H1 (cell line): Measurements from ENCODE around the gene BCAS4.

Experiments used
- BRCA1 ChIP-seq: IDR thresholded peaks from 2 replicates; pipeline ENCODE4 v1.6.1; 2012; ENCODE audit warnings: low read depth, low read length, improper control_type of control experiment
- CBX8 ChIP-seq: fragments of 300-800, 300-1000 bp; sonication (generic); IDR thresholded peaks from 2 replicates; pipeline ENCODE4 v1.7.1; 2016; ENCODE audit warnings: low read depth, low read length, borderline replicate concordance
- CEBPB ChIP-seq: IDR thresholded peaks from 2 replicates; pipeline ENCODE4 v1.6.1; 2012; ENCODE audit warnings: low read depth, low read length
- CHD2 ChIP-seq: IDR thresholded peaks from 2 replicates; pipeline ENCODE4 v1.6.1; 2012; ENCODE audit warnings: low read length, improper control_type of control experiment
- E2F6 ChIP-seq: IDR thresholded peaks from 2 replicates; pipeline ENCODE4 v1.6.1; 2012; ENCODE audit warnings: inconsistent platforms
- EP300 ChIP-seq, 2 experiments: IDR thresholded peaks; 1 replicate in 1 of 2; 2 replicates in 1 of 2; pipeline ENCODE4 v1.6.1; 2011 to 2012; ENCODE audit warnings: low read depth in 2 of 2, low read length in 2 of 2, mild to moderate bottlenecking in 2 of 2, borderline replicate concordance in 1 of 2, inconsistent platforms in 1 of 2, moderate library complexity in 1 of 2
- EZH2 ChIP-seq: fragments of 200-600 bp; sonication (generic); IDR thresholded peaks from 2 replicates; pipeline ENCODE4 v1.7.1; 2012; ENCODE audit warnings: low read depth, mild to moderate bottlenecking, moderate library complexity, low read length, inconsistent platforms; ENCODE audit not compliant: severe bottlenecking
- POLR2A ChIP-seq, 2 experiments: IDR thresholded peaks; 1 replicate in 1 of 2; 2 replicates in 1 of 2; pipeline ENCODE4 v1.6.1; 2011; ENCODE audit warnings: low read depth in 2 of 2, low read length in 2 of 2, mild to moderate bottlenecking in 2 of 2; ENCODE audit errors: control extremely low read depth in 1 of 2
- POLR2AphosphoS5 ChIP-seq: IDR thresholded peaks from 2 replicates; pipeline ENCODE4 v1.6.1; 2011; ENCODE audit warnings: low read depth, low read length
- SP1 ChIP-seq: IDR thresholded peaks from 2 replicates; pipeline ENCODE4 v1.6.1; 2011; ENCODE audit warnings: low read depth, low read length
- SRF ChIP-seq: IDR thresholded peaks from 2 replicates; pipeline ENCODE4 v1.6.1; 2011; ENCODE audit warnings: mild to moderate bottlenecking, low read depth, low read length, moderate library complexity
- YY1 ChIP-seq: IDR thresholded peaks from 2 replicates; pipeline ENCODE4 v1.6.1; 2011; ENCODE audit warnings: low read depth, mild to moderate bottlenecking, low read length
- TF ChIP-seq, protein P1 (sequence below), 3 experiments: IDR thresholded peaks; 1 replicate in 2 of 3; 2 replicates in 1 of 3; pipeline versions ENCODE4 v1.5.1 to v1.6.1; 2011; ENCODE audit warnings: low read length in 3 of 3, mild to moderate bottlenecking in 3 of 3, inconsistent platforms in 2 of 3, low read depth in 1 of 3, moderate library complexity in 1 of 3; ENCODE audit not compliant: insufficient read depth in 1 of 3; ENCODE audit errors: control extremely low read depth in 1 of 3

DNA sequence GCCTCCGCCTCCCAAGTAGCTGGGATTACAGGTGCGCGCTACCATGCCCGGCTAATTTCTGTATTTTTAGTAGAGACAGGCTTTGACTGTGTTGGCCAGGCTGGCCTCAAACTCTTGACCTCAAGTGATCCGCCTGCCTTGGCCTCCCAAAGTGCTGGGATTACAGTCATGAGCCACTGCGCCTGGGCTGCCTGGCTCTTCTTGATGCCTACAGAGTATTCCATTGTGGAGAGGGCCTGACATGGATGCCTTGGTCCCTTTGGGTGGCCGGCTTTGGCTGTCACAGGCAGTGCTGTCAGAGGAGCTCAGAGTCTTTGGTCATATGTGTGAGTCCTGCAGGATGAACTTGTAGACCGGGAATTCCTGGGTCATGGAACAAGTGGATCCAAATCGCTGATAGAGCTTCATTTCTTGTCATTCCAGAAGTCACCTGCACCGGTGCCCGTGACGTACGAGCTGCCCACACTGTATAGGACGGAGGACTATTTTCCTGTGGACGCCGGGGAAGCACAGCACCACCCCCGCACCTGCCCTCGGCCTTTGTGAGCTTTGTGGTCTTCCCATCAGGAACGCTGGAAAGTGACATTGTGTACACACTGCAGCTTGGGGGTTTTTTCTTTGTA is 81.3 kb downstream of the BCAS4 start:
- TF ChIP-seq, protein P1, sequence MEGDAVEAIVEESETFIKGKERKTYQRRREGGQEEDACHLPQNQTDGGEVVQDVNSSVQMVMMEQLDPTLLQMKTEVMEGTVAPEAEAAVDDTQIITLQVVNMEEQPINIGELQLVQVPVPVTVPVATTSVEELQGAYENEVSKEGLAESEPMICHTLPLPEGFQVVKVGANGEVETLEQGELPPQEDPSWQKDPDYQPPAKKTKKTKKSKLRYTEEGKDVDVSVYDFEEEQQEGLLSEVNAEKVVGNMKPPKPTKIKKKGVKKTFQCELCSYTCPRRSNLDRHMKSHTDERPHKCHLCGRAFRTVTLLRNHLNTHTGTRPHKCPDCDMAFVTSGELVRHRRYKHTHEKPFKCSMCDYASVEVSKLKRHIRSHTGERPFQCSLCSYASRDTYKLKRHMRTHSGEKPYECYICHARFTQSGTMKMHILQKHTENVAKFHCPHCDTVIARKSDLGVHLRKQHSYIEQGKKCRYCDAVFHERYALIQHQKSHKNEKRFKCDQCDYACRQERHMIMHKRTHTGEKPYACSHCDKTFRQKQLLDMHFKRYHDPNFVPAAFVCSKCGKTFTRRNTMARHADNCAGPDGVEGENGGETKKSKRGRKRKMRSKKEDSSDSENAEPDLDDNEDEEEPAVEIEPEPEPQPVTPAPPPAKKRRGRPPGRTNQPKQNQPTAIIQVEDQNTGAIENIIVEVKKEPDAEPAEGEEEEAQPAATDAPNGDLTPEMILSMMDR (IDR thresholded peaks at IDR 0.05; ENCODE audit: control extremely low read depth in 1 of 3, insufficient read depth in 1 of 3, low read depth in 1 of 3, low read length in 3 of 3), result no peak
- TF ChIP-seq EZH2 (no peak), SP1 (no peak), SRF (no peak), E2F6 (no peak), POLR2A (IDR thresholded peaks at IDR 0.05; ENCODE audit: control extremely low read depth in 1 of 2, low read depth in 2 of 2, low read length in 2 of 2) (no peak), EP300 (IDR thresholded peaks at IDR 0.05; ENCODE audit: borderline replicate concordance in 1 of 2, low read depth in 2 of 2, low read length in 2 of 2) (no peak), POLR2AphosphoS5 (no peak), BRCA1 (no peak), CBX8 (no peak), CHD2 (no peak), YY1 (no peak), CEBPB (no peak)
